MCF 10A (cell line): ENCODE measurements around the gene COL6A1. TPM values are rescaled to one million over a fixed set of nuclear protein-coding genes. Genes with fewer than 3 reads are reported as not detected.

Source experiments
- BruUV-seq: library from RNA; stranded (reverse); fragments of 400-500 nt; replicated peaks from 2 replicates; lab custom pipeline; 2021; lab: Mats Ljungman, UMichigan
- CTCF ChIA-PET: fragments of 300-600 bp; sonication (Branson Sonifier 250); formaldehyde crosslinking; extraction: SDS; loops from one replicate; lab custom pipeline; 2021; ENCODE audit warnings: antibody characterized with exemption, inconsistent platforms; lab: Yijun Ruan, JAX
- POLR2A ChIA-PET: fragments of 300-600, 350-650 bp; sonication (Branson Sonifier 250); formaldehyde crosslinking; extraction: SDS; loops from one replicate; lab custom pipeline; 2020; ENCODE audit warnings: antibody characterized with exemption, inconsistent platforms; lab: Yijun Ruan, JAX
- DNase-seq: peaks from one replicate; pipeline ENCODE4 v3.0.0-alpha.2; 2018; ENCODE audit not compliant: unreplicated experiment
- H3K27ac Mint-ChIP-seq: one replicate; pipeline ENCODE4 v1.8.0; 2022; ENCODE audit warnings: mild to moderate bottlenecking, low read depth, mixed read lengths; ENCODE audit not compliant: unreplicated experiment
- H3K27me3 Mint-ChIP-seq: one replicate; pipeline ENCODE4 v1.8.0; 2022; ENCODE audit warnings: mixed read lengths; ENCODE audit not compliant: insufficient read depth, unreplicated experiment
- H3K36me3 Mint-ChIP-seq: one replicate; pipeline ENCODE4 v1.8.0; 2022; ENCODE audit warnings: mild to moderate bottlenecking, moderate library complexity, mixed read lengths; ENCODE audit not compliant: insufficient read depth, unreplicated experiment
- H3K4me1 Mint-ChIP-seq: one replicate; pipeline ENCODE4 v1.8.0; 2022; ENCODE audit warnings: mixed read lengths; ENCODE audit not compliant: insufficient read depth, unreplicated experiment
- H3K4me3 Mint-ChIP-seq: one replicate; pipeline ENCODE4 v1.8.0; 2022; ENCODE audit warnings: mild to moderate bottlenecking, moderate library complexity, mixed read lengths; ENCODE audit not compliant: unreplicated experiment
- H3K9me3 Mint-ChIP-seq: one replicate; pipeline ENCODE4 v1.8.0; 2022; ENCODE audit warnings: mixed read lengths; ENCODE audit not compliant: unreplicated experiment
- CTCF ChIP-seq: fragments of 200-600 bp; IDR thresholded peaks from one replicate; pipeline ENCODE4 v1.8.0; 2022; ENCODE audit warnings: antibody characterized with exemption, mild to moderate bottlenecking; ENCODE audit not compliant: unreplicated experiment
- intact Hi-C: fragments of 100-400 bp; cut with micrococcal nuclease; formaldehyde crosslinking; loops from 2 replicates; pipeline ENCODE4 v1.14.1; 2022
- total RNA-seq: library from RNA; stranded (reverse); gene quantifications from 2 replicates; pipeline ENCODE4 v1.2.3, GENCODE V29; 2022

Gene COL6A1
- total RNA-seq, 1 experiment from 2014 or later = 3.2 TPM

DNA sequence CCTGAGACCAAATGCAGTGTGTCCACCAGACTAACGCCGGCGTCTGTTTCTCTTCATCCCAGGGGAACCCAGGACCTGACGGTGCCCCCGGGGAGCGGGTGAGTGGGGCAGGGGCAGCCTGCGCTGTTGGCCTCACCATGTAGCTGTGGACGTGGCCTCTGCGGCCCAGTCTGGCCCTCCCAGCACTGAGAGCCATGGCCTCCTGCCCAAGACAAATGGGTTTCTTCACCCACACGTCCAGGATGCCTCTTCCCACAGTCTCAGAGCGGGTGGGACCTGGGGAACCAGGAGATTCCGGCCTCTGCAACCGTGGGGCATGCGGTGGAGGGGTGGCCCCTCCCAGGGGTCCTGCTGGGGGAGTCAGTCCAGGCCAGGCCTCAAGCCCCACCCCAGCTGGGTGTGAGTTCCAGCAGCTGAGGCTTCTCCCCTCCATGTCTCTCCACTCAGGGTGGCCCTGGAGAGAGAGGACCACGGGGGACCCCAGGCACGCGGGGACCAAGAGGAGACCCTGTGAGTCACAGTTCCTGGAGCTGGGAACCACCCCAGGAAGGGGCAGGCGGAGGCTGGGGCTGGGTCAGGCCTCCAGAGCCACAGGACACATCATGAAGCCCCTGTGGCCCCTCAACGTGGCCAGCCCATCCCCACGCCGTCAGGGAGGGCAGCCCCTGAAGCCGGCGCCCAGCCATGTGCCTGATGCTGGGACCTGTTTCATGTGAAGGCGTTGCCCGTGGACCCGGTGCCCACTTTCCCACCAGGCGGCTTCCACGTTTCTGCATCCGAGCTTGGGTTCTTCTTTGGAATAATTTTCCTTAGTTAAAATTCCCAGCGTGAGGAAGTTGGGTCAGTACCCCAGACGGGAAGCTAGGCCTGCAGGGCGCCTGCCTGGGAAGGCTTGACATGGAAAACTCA is 11.0 kb downstream of the COL6A1 start:
- TF ChIP-seq CTCF = no peak
- intact Hi-C loops = no loop called here
- DNase-seq = no peak
- ChIA-PET POLR2A (interaction anchor here (0.6 kb wide), 2 partner anchors 9 to 29 kb away, joined by 3 read pairs; no protein-coding TSS in a partner anchor), CTCF (no interaction called here)
- Mint-ChIP-seq H3K27ac (no peak overlapping the region), H3K27me3 (no peaks in the 10 kb centered on the region), H3K4me1 (no peaks in the 10 kb centered on the region), H3K36me3 (no peaks in the 10 kb centered on the region), H3K4me3 (no peak overlapping the region), H3K9me3 (no peaks in the 10 kb centered on the region)
- BruUV-seq = no TSS peak

GRCh38 chr21:45993210-45994085 is 11.9 kb downstream of the COL6A1 start:
- peaks cover under 1% of the 10 kb centered on the region for H3K36me3 Mint-ChIP-seq
- no peak for TF ChIP-seq CTCF
- H3K4me1 Mint-ChIP-seq = no peaks in the 10 kb centered on the region
- no peak for DNase-seq
- no peaks in the 10 kb centered on the region for H3K9me3 Mint-ChIP-seq
- no peak overlapping the region for H3K27ac Mint-ChIP-seq
- ChIA-PET POLR2A (interaction anchor here (0.6 kb wide), 2 partner anchors 10 to 28 kb away, joined by 3 read pairs; no protein-coding TSS in a partner anchor), CTCF (interaction anchor here (0.7 kb wide), 1 partner anchor 132 kb away, joined by 4 read pairs; no protein-coding TSS in a partner anchor)
- H3K27me3 Mint-ChIP-seq = no peaks in the 10 kb centered on the region
- H3K4me3 Mint-ChIP-seq = no peak overlapping the region
- intact Hi-C loops = no loop called here
- BruUV-seq = no TSS peak

DNA sequence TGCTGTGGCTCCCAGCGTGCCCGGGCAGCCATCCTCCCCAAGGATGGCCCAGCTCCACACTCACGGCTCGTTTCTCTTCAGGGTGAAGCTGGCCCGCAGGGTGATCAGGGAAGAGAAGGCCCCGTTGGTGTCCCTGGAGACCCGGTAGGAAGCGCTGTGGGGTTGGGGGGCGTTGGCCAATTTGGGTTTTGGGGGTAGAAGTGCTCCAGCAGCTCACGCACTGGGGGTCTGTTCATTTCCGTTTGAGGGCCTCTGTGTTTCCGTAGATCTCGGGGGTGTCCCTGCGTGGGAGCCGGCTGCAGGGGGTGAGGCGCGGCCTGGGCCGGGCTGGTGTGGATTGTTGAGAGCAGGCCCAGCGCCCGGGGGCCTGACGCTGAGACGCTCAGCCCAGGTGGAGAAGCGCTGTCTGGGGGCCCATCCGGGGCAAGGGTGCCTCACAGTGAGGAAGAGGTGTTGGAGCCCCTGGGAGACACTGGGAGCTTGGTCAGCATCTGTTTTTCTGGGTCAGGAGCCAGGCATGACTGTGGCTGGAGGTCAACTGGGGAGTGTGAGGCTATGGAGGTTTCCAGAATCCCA is 12.6 kb downstream of the COL6A1 start:
- ChIA-PET CTCF (interaction anchor here (0.7 kb wide), 1 partner anchor 133 kb away, joined by 4 read pairs; no protein-coding TSS in a partner anchor), POLR2A (no interaction called here)
- intact Hi-C loops = no loop called here
- Mint-ChIP-seq H3K36me3 (peaks cover 6% of the 10 kb centered on the region), H3K27me3 (no peaks in the 10 kb centered on the region), H3K4me1 (no peaks in the 10 kb centered on the region), H3K4me3 (no peak overlapping the region), H3K27ac (no peak overlapping the region), H3K9me3 (no peaks in the 10 kb centered on the region)
- BruUV-seq = no TSS peak
- no peak for DNase-seq
- no peak for TF ChIP-seq CTCF
